A549 (cell line): ENCODE data around the gene PRPSAP2. TPM values are rescaled to one million over a fixed set of nuclear protein-coding genes. Genes with fewer than 3 reads are reported as not detected.

ENCODE experiments used
- ATAC-seq, 2 experiments: fragments of 200-7000 bp in 1 of 2; fragments of >200 bp in 1 of 2; cut with Nextera tagmentation in 1 of 2; cut with Tn5 transposase in 1 of 2; 3 replicates each; pipeline versions ENCODE4 v1.8.0 to v1.9.1; 2018 to 2020; ENCODE audit warnings: mild to moderate bottlenecking in 1 of 2, moderate library complexity in 1 of 2
- CTCF ChIA-PET: fragments of 300-600 bp; sonication (Branson Sonifier 250); formaldehyde crosslinking; extraction: SDS; loops from one replicate; lab custom pipeline; 2021; ENCODE audit warnings: antibody characterized with exemption, inconsistent platforms; lab: Yijun Ruan, JAX
- POLR2A ChIA-PET: fragments of 350-600 bp; formaldehyde crosslinking; extraction: SDS; loops from one replicate; lab custom pipeline; 2021; ENCODE audit warnings: antibody characterized with exemption, inconsistent platforms; lab: Yijun Ruan, JAX
- DNase-seq, 2 experiments: peaks; one replicate each; pipeline versions ENCODE4 v3.0.0 to v3.0.0-alpha.2; 2011 to 2016; ENCODE audit warnings: low read depth in 1 of 2, low spot score in 1 of 2
- FAIRE-seq: peaks from 2 replicates; lab custom pipeline; 2011; peaks lifted over from hg19 to GRCh38; lab: Jason Lieb, UNC
- H3K27ac ChIP-seq, 2 experiments: fragments of >200 bp; sonication (Bioruptor Twin); formaldehyde crosslinking; 3 replicates each; pipeline ENCODE4 v1.5.1; 2016 to 2017
- H3K4me1 ChIP-seq: fragments of >200 bp; sonication (Bioruptor Twin); formaldehyde crosslinking; 3 replicates; pipeline ENCODE4 v1.6.1; 2016
- H3K4me2 ChIP-seq: fragments of >200 bp; sonication (Bioruptor Twin); formaldehyde crosslinking; 3 replicates; pipeline ENCODE4 v1.6.1; 2016
- H3K4me3 ChIP-seq: fragments of >200 bp; sonication (Bioruptor Twin); formaldehyde crosslinking; 3 replicates; pipeline ENCODE4 v1.5.1; 2016
- H3K9me3 ChIP-seq: fragments of >200 bp; sonication (Bioruptor Twin); formaldehyde crosslinking; 3 replicates; pipeline ENCODE4 v1.6.1; 2016
- CBX8 ChIP-seq: fragments of 200-600 bp; sonication (generic); IDR thresholded peaks from 2 replicates; pipeline ENCODE4 v1.6.1; 2016
- CEBPB ChIP-seq, 2 experiments: fragments of >200 bp in 1 of 2; sonication (Bioruptor Twin) in 1 of 2; formaldehyde crosslinking in 1 of 2; IDR thresholded peaks; 2 replicates each; pipeline ENCODE4 v1.6.1; 2012 to 2016
- CHD2 ChIP-seq: fragments of 150-350 bp; IDR thresholded peaks from 2 replicates; pipeline ENCODE4 v1.6.1; 2014; ENCODE audit warnings: low read length; ENCODE audit not compliant: partially characterized antibody
- CTCF ChIP-seq: fragments of >200 bp; sonication (Bioruptor Twin); formaldehyde crosslinking; IDR thresholded peaks from 3 replicates; pipeline ENCODE4 v1.5.1; 2016
- E2F6 ChIP-seq: IDR thresholded peaks from 2 replicates; pipeline ENCODE4 v1.6.1; 2012; ENCODE audit warnings: low read depth, borderline replicate concordance
- EP300 ChIP-seq, 2 experiments: fragments of >200 bp; sonication (Bioruptor Twin); formaldehyde crosslinking; IDR thresholded peaks; 2 replicates in 1 of 2; 3 replicates in 1 of 2; pipeline ENCODE4 v1.6.1; 2016 to 2017
- FOSL2 ChIP-seq, 2 experiments: fragments of 450-650 bp in 1 of 2; fragments of >200 bp in 1 of 2; sonication (Bioruptor Twin) in 1 of 2; formaldehyde crosslinking; IDR thresholded peaks; 2 replicates each; pipeline versions ENCODE4 v1.5.0 to v1.6.1; 2016 to 2020; ENCODE audit warnings: mild to moderate bottlenecking in 1 of 2, moderate library complexity in 1 of 2
- HOXB5 ChIP-seq: fragments of 250-450 bp; sonication (Bioruptor Pico); IDR thresholded peaks from 2 replicates; pipeline ENCODE4 v1.5.0; 2020; ENCODE audit warnings: mild to moderate bottlenecking, moderate library complexity
- JUN ChIP-seq, 2 experiments: fragments of >200 bp; sonication (Bioruptor Twin); formaldehyde crosslinking; IDR thresholded peaks; 2 replicates in 1 of 2; 3 replicates in 1 of 2; pipeline ENCODE4 v1.6.1; 2016 to 2017
- JUNB ChIP-seq: fragments of >200 bp; sonication (Bioruptor Twin); formaldehyde crosslinking; IDR thresholded peaks from 2 replicates; pipeline ENCODE4 v1.6.1; 2016
- MAFK ChIP-seq: fragments of 450-650 bp; IDR thresholded peaks from 2 replicates; pipeline ENCODE4 v1.6.1; 2014; ENCODE audit not compliant: partially characterized antibody
- MAX ChIP-seq: IDR thresholded peaks from 2 replicates; pipeline ENCODE4 v1.6.1; 2012
- MYC ChIP-seq: IDR thresholded peaks from 2 replicates; pipeline ENCODE4 v1.6.1; 2012; ENCODE audit warnings: mild to moderate bottlenecking, inconsistent platforms, low read length, improper control_type of control experiment, borderline replicate concordance
- NFE2L2 ChIP-seq: fragments of 150-350 bp; conservative IDR thresholded peaks from 2 replicates; pipeline ENCODE4 v1.6.1; 2014; ENCODE audit warnings: low read length
- PBX3 ChIP-seq: IDR thresholded peaks from 2 replicates; pipeline ENCODE4 v1.6.1; 2012
- PHF8 ChIP-seq: fragments of 200-600 bp; sonication (generic); IDR thresholded peaks from 2 replicates; pipeline ENCODE4 v1.6.1; 2016; ENCODE audit warnings: low read depth, mild to moderate bottlenecking, antibody characterized with exemption, moderate library complexity, borderline replicate concordance
- POLR2AphosphoS2 ChIP-seq: conservative IDR thresholded peaks from 2 replicates; pipeline ENCODE4 v1.6.1; 2012; ENCODE audit warnings: low read length, improper control_type of control experiment, inconsistent platforms
- RCOR1 ChIP-seq: fragments of 150-350 bp; IDR thresholded peaks from 2 replicates; pipeline ENCODE4 v1.6.1; 2014; ENCODE audit warnings: antibody characterized with exemption, low read length, low read depth
- RFX5 ChIP-seq: fragments of 450-650 bp; IDR thresholded peaks from 2 replicates; pipeline ENCODE4 v1.7.1; 2014; ENCODE audit warnings: antibody characterized with exemption, mild to moderate bottlenecking, moderate library complexity
- USF2 ChIP-seq: fragments of 450-650 bp; IDR thresholded peaks from 2 replicates; pipeline ENCODE4 v1.6.1; 2014; ENCODE audit warnings: antibody characterized with exemption
- ZNF302 ChIP-seq: fragments of 250-450 bp; sonication (Bioruptor Pico); IDR thresholded peaks from 2 replicates; pipeline ENCODE4 v1.9.0; 2021; ENCODE audit warnings: inconsistent platforms, mild to moderate bottlenecking, moderate library complexity
- WGBS: methylation state at CpG from one replicate; pipeline ENCODE4 v1.1.6; 2017; ENCODE audit errors: missing lambda C conversion rate; 5-methylcytosine and 5-hydroxymethylcytosine counted together
- polyA plus RNA-seq, 4 experiments: library from polyadenylated mRNA; depleted of rRNA in 3 of 4; stranded (reverse); fragments of >200 nt; fragmentation: RNase III in 1 of 4; extraction: RNeasy Plus Mini Kit Qiagen cat#74134 plus additional on column Dnase treatment in 1 of 4; gene quantifications; 2 replicates in 3 of 4; 3 replicates in 1 of 4; pipeline ENCODE4 v1.2.3, GENCODE V29; 2011 to 2017

PRPSAP2 gene
- polyA plus RNA-seq, 2 of the 4 experiments (the other 2 are of a cell fraction), result 53.3 to 82.1 TPM

- H3K27ac ChIP-seq, result no peak overlapping the region
- no peak for TF ChIP-seq CTCF
- no peak for TF ChIP-seq RFX5
- no peak for TF ChIP-seq PHF8
- TF ChIP-seq POLR2AphosphoS2, result no peak
- TF ChIP-seq MAX, result no peak
- no peak for TF ChIP-seq JUN (IDR thresholded peaks at IDR 0.05)
- no peak for TF ChIP-seq FOSL2 (IDR thresholded peaks at IDR 0.05)
- TF ChIP-seq FOSL2 (CRISPR knock-in tag; IDR thresholded peaks at IDR 0.05), result no peak
- TF ChIP-seq HOXB5 (CRISPR knock-in tag), result no peak
- TF ChIP-seq MYC, result no peak
- TF ChIP-seq CEBPB (IDR thresholded peaks at IDR 0.05), result no peak
- TF ChIP-seq CHD2, result no peak
- TF ChIP-seq NFE2L2, result no peak
- TF ChIP-seq USF2, result no peak
- TF ChIP-seq ZNF302 (CRISPR knock-in tag), result no peak
- no peak for TF ChIP-seq EP300 (IDR thresholded peaks at IDR 0.05)
- POLR2A ChIA-PET, result no interaction called here
- no peak overlapping the region for H3K4me3 ChIP-seq
- DNase-seq (no peak), FAIRE-seq (peak; percentile 61), ATAC-seq (no peak)
- H3K4me2 ChIP-seq, result no peak overlapping the region
- CTCF ChIA-PET, result no interaction called here
- no peaks in the 10 kb centered on the region for H3K9me3 ChIP-seq
- no peaks in the 10 kb centered on the region for H3K4me1 ChIP-seq
- WGBS, result 94% methylated on average over 7 of the region's 9 CpGs
Observed at GRCh38 chr17:18888766-18889290, 30.9 kb downstream of the PRPSAP2 start.

GRCh38 chr17:18889658-18890057 lies 31.7 kb downstream of the PRPSAP2 start:
- no peak for FAIRE-seq
- Histone ChIP-seq H3K4me2 (no peak overlapping the region), H3K4me1 (no peaks in the 10 kb centered on the region), H3K4me3 (no peak overlapping the region), H3K27ac (no peak overlapping the region), H3K9me3 (0 out of 3 replicates have a peak, but pooled peaks cover 2% of the 10 kb centered on the region)
- DNase-seq, result no peak
- ATAC-seq, result no peak
- CTCF ChIA-PET, result no interaction called here
- TF ChIP-seq RCOR1 (no peak), CBX8 (no peak), JUNB (no peak), JUN (IDR thresholded peaks at IDR 0.05) (no peak), E2F6 (no peak), PBX3 (no peak), MAFK (no peak), CTCF (no peak)
- POLR2A ChIA-PET, result no interaction called here
- WGBS, result 87% methylated on average over 5 of the region's 5 CpGs
